HG03066 (cell line): ENCODE measurements around the gene AP3S2.
"Not testable (repeated sequence)": the region's sequence is repeated elsewhere in the genome, so short reads cannot be mapped to it uniquely, and the experiment has no call there.

Experiments used
- ATAC-seq: cut with Tn5 transposase; IDR thresholded peaks from one replicate; pipeline ENCODE4 v1.9.1; 2021; ENCODE audit warnings: low read depth; ENCODE audit not compliant: unreplicated experiment

The AP3S2 gene

DNA sequence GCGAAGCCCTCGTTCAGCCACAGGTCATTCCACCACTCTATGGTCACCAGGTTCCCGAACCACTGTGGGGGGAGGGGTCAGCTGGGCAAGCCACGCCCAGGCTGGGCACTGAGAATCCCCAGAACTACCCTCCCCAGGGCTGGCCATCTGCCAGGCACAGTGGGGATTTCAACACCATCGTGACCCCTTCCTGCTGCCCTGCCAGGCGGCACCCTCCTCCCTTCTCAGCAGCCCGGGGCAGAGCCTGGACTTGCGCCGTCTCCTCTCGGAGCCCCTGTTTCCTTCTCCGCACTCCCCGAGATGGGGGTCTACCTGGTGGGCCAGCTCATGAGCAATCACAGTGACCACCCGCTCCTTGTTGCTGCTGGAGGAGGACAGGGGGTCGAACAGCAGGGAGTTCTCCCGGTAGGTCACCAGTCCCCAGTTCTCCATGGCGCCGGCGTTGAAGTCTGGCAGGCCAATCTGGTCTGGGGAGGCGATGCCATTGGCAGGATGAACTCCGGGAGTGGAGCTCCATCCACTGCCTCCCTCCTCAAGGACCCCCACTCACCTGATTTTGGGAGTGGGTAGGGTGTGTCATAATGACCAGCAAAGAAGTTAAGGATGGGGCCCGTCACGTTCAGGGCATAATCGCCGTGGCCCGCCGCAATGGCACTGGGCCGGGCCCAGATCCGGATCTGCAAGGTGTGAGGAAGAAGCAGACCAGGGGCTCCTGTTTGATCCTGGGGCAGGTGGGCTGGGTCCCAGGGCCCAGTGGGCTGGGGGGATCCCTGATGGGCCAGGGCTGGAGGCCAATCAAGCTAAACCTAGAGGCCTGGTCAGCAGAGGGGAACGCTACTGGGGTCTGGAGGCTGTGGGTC lies 89.6 kb downstream of the AP3S2 start:
- no peak for ATAC-seq

DNA sequence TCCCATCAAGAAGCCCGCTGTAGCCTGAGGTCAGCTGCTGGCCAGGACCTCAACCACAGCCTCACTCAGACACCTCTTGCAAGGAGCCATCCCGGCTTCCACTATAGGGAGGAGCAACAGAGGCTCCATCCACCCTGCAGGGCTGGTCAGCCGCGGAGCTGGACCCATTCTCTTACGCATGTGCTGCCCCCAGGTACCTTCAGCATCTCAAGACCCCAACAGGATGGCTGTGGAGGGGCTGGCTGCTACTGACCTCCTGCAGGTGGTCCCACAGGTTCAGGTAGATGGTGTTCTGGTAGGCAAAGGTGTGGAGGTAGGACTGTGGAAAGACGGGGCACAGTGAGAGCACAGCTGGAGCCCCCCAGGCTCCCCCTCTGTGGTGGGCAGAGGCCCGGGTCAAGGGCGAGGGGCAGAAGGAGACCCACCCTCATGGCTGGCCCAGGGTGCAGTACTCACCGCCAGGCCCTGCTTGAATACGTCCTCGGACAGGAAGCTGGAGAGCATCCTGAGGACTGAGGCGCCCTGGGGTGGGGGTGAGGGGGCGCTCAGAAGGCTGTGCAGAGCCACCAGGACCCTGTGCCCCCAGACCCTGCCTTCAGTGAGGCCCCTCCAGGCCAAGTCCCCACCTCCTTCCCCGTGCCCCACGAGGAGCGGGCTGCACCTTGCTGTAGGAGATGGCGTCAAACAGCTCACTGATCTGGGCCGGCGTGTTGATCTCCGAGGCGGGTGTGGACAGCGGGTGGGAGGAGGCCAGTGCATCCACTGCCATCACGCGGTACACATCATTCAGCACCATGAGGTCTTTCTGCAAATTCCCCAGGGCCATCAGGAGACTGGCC lies 90.6 kb downstream of the AP3S2 start:
- no peak for ATAC-seq

DNA sequence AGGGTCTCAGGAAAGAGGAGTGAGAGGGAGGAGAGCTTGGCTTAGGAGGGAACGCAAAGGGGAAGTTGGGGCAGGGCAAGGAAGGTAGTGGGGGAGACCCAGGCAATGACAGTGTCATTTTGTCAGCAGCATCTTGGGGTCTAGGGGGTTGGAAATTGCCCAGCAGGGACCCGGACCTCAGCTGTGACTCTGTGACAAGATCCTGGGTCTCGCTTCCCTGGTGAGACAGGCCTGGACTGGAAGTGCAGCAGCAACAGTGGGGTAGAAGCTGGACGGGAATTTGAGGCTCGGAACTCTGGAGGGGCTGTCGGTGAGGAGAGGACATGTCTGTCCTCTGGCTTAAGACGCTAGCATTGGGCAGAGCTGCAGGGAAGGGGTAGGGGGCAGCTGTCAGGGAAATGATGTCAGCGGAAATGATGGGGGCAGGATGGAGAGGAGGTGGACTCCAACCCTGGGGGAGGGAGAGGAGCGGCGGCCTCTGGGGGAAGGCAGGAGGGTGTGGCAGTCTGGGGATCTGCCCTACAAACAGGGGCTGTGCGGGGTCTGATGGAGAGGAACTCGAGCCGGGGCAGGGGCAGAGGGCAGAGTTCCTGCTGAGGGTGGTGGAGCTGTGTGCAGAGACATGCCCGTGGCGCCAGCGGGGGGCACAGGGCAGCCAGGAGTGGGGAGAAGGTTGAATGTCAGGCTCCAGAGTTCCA lies 91.4 kb downstream of the AP3S2 start:
- no peak for ATAC-seq

DNA sequence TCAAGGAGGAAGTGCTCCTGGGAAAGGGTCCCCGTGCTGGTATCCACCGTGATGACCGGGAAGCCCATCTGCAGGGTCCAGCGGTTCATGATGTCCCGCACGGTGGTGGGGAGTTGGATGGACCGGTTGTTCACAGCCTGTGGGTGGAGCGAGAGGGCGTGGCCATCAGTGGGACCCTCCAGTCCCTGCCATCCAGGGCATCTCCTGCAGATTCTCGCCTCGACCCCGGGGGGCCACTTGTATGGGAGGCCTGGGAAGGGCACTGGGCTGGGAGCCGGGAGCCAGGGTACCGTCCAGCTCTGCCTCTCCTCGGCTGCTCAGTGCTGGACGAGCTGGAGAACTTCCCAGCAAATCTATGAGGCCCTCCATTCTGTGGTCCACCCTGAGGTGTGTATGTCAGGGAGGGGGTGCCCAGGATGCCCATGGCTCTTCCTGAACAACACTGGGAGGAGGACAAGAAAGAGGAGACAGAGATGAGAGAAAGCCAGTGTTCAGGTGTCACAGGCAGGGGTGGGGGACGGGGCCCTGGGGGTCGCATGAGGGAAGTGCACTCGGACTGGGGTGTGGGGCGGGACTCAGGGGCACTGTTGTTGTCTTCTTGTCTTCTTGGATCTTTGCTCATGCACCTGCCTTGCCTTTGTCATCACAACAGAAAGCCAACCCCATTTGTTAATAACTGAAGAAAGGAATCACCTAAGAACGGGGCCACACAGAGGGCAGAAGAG lies 92.2 kb downstream of the AP3S2 start:
- ATAC-seq, result no peak

DNA sequence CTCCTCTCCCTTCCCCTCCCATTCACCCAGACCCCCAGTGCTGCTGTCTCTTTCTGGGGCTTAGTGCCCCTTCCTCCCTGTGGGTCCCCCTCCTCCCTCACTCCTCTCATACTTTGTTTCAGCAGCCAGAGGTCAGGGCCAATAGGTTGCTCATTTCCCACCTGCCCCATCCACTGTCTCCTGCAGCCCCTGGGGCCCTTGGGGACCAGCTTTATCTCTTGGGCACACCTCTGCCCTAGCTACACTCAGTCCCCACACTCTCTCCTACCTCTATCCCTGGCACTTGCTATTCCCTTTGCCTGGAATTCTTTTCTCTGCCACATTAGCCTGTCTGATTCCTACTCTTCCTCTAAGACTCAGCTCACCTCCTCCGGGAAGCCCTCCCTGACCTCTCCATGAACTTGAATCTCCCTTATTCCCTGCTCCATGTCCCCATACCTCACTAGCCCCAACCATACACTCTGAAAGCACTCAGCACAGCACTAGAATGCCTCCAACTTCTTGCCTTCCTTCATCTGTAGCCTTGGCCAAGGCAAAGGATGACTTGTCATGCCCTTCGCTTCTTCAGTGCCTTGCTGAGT lies 93.8 kb downstream of the AP3S2 start:
- ATAC-seq, result no peak

DNA sequence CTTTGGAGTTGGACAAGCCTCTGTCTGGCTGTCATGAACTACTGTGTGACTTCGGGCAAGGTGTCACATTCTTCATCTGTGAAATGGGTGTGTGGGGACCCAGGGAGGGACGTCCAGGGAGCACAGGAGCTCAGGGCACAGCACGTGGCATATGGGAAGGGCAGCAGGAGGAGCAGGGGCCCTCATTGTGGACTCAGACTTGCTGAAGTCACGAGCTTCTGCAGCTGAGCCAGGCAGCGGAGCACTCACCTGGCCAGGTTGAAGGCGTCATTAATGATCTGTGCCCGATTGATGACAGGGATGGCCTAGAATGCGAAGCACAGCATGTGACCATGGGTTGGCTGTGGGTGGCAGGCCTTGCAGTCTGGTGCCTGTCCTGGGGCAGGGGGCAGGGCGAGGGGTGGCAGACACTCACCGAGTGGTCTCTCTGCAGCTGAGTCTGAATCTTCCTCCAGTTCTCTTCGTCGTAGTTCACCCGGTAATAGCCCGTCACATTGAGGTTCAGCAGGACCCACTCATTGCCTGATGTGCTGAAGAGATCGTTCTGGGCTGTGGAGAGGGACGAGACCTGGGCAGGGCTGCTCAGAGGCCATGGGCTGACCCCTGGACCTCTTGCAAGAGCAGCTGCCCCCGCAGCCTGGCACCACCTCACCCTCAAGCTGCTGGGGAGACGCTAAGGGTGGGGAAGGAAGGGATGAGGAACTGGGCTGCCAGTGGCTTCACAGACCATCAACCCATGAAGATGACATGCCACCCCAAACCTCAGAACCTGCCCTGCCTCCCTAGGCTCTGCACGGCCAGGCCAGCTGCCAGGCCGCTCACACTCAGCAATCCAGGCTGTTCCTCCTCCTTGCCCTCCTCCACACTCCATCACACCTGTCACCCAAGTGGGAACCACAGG lies 94.5 kb downstream of the AP3S2 start:
- ATAC-seq, result no peak

DNA sequence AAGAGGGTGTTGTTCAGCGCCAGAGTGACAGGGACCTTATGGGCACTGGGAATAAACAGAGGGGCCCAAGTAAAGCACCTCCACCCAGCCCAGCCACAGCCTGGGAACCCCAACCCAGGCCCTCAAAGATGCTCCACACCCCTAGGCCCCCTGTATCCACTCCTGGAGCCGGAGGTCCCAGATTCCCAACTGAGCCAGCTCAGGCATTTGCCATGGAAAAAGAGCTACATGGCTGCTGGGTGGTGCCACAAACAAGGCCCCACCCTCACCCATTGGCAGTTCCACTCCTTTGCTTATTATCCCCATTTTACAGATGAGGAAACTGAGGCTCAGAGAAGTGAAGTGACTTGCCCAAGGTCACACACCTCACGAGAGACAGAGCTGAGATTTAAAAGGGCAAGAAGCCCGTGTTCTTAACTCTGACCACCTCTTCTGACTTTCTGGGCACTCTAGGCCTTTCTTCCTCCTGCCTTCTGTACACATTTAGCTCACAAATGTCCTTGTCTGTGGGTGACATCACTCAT lies 96.1 kb downstream of the AP3S2 start:
- ATAC-seq, result no peak

DNA sequence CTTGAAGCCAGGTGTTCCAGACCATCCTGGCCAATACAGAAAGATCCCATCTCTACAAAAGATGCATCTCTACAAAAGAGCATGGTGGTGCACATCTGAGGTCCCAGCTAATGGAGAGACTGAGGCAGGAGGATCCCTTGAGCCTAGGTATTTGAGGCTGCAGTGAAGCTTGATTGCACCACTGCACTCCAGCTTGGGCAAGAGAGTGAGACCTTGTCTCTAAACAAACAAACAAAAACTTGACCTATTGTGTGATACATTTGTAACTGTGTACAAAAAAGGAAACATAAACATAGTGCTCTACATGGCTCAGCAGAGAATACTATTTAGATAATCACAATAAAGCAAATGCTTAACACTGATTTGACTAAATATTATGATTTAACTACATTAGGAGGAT lies 97.8 kb downstream of the AP3S2 start:
- ATAC-seq, result no peak

DNA sequence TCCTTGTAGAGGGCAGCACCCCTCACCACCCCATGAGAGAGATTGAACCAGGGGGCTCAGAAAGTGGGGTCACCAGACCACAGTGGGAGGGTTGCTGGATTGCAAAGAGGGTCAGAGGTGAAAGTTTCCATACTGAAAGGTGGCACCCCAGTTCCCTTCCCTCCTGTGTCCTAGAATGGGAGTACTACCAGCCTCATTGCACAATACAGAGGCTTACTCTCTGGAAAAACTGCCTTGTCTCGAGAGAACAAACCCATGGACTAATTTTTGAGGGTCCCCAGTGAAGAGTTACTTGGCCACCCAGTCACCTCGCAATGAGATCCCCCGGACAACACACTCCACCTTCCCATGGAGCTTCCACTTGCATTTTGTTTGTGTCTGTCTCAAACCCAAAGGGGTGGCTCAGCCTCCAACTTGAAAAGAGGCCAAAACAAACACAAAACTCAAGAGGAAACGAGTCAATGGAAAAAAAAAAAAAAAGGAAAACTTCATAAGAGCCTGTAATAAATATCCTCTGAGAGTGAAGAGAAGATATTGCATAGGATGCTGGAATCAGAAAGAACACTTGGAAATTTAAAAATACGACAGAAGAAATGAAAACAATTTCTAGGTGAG lies 99.1 kb downstream of the AP3S2 start:
- ATAC-seq, result no peak

DNA sequence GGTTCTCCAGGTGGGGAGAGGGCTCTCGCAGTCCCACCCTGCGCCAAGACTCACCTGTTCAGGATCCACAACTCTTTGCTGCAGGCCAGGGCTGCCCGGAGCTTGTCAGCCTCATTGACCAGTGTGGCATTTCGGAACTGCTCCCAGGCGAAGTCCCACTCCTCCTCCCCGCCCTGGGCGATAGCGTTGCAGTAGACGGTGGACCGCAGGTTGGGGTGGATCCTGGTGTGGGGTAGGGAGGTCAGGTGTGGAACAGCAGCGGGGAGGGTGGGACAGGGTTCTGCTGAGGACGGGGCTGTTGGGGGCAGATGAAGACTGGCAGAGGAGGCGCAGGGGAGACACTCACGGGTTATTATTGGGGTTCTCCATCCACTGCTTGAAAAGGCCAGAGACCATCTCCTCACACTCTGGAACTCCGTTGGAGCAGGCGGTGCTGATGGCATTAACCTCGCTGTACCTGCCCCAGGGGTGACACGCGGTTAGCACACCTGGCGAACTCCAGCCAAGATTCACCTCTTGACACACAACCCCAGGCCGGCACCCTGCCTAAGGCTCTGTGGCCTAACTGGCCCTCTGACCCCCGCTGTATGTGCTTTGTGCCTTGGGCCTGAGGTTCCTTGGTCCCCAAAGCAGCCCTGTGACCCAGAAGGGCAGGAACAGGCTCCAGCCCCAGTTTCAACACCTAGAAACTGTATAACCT lies 101.5 kb downstream of the AP3S2 start:
- no peak for ATAC-seq

DNA sequence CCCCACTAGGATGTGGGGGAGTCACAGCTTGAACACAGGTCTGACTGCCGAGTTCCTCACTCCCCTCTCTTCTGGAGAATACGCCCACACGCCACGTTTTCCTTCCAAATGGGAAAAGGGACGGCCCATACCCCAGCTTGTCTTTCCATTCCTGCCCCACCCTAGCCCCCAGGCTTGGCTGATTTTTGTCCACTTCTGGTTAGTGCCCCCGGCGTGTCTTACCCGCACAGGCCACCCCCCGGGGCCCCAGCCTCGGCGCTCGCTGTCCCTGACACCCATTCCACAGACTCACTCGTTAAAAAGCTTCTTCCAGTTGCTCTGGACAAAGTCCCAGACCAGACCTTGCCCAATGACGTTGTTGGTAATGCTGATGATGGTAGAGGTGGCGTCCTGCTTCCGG lies 103.1 kb downstream of the AP3S2 start:
- no peak for ATAC-seq

DNA sequence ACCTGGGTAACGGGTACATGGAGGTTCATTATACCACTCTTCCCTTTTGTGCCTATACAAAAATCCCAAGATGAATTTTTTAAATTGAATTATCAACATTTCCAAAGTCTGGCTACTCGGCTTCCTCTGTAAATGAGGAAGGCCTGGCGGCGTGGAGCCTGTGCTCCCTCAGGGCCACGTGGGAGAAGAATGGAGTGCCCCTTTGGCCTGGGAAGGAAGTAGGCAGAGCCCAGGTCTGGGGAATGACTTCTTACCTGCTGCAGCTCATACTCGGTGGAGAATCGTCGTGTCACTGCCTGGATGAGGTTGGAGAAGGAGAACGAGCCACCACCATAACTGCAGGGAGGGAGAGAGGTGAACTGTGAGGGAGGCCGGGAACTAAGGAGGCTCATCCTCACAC lies 103.6 kb downstream of the AP3S2 start:
- ATAC-seq, result no peak

DNA sequence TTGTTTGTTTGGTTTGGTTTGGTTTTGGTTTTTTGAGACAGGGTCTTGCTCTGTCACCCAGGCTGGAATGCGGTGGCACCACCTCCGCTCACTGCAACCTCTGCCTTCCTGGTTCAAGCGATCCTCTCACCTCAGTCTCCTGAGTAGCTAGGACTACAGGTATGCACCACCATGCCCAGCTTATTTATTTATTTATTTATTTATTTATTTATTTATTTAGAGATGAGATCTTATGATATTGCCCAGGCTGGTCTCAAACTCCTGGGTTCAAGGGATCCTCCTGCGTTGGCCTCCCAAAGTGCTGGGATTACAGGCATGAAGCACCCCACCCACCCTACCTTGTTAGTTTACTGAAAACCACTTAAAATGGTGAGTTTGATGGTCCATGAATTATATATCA lies 105.2 kb downstream of the AP3S2 start:
- not testable (repeated sequence) for ATAC-seq

DNA sequence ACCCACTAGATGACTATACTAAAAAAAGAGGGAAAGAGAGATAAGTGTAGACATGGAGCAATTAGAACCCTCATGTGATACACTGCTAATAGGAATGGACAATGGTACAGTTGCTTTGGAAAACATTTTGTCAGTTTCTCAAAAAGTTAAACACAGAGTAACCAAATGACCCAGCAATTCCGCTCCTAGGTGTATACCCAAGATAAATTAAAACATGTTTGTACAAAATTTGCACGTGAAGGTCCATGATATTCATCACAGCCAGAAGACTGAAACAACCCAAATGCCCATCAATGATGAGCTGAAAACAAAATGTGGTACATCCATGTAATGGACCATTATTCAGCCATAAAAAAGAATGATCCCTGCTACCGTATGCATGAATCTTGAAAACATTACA lies 105.8 kb downstream of the AP3S2 start:
- ATAC-seq, result no peak

DNA sequence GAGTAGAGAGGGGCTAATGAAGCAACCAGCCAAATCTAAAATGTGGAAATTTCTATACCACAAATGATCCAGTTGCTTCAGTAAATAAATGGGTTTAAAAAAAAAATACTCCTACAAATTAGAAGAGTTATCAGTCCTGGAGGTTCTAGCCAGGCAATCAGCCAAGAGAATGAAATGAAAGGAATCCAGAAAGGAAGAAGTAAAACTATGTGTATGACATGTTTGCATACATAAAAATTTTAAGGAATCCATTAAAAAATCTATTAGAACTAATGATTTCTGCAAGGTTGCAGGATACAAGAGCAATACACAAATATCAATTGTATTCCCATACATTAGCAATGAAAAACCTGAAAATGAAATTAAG lies 108.0 kb downstream of the AP3S2 start:
- ATAC-seq, result no peak

DNA sequence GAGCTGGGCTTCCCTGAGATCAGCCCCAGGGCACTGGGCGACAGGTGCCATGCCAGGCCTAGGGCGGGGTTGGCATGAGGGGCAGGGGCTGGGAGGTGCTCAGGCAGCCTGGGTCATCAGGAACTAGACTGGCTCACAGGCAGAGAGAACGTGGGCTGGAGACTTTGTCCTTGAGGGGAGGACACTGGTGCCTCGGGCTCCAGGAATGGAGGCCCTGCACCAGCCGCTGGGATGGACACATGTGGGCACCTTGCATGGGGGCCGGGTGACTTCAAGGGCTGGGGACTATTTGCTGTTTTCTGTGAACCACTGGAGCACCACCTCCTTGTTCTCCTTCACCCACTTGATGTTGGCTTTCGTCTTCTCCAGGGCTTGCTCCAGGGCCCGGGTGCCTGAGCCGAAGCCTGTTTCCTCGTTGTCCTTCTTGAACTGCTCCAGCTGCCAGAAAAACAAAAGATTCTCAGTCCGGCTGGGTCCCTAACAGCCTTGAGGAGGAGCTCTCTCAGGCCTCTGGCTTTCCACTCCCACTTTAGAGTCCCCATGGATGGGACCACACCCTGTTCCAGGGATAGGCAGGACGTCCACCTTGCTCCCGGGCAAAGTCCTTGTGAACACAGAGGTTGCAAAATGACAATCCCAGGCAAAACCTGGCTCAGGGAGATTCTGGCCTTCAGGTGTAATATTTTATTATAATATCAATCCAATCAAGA lies 108.6 kb downstream of the AP3S2 start:
- ATAC-seq, result no peak

DNA sequence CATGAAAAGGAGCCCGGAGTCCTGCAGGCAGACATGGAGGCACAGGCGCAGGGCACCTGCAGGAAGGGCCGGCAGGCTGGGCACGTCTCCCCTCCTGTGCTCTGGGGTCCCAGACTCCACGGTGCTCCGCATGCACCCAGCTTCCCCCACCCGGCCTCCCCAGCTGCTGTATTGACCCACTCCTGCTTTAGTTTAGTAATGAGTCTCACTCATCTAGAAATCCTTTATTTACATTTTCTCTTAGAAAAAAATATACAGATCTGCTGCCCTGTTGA lies 109.2 kb downstream of the AP3S2 start:
- no peak for ATAC-seq
